Stimulated activated memory B cell treated with anti-CD40 and anti-IgM and Interleukin-4, amounts not matched to agents 10 μg/mL and 1 μg/mL and 100 μg/mL, for 72 hours (primary cell): Measurements from ENCODE around the gene FAM181B.
A peak's percentile ranks its signal among the peaks of the same experiment; 100 is the strongest.

Experiments
- ATAC-seq: fragments of 150-1000 bp; cut with Tn5 transposase; 2 replicates; pipeline ENCODE4 v1.10.0; 2021
- H3K27ac Mint-ChIP-seq: one replicate; pipeline ENCODE4 v1.8.0; 2022; ENCODE audit warnings: mild to moderate bottlenecking, mixed read lengths
- H3K27me3 Mint-ChIP-seq: one replicate; pipeline ENCODE4 v1.8.0; 2022; ENCODE audit warnings: mixed read lengths
- H3K36me3 Mint-ChIP-seq: one replicate; pipeline ENCODE4 v1.8.0; 2022; ENCODE audit warnings: mixed read lengths
- H3K4me1 Mint-ChIP-seq: one replicate; pipeline ENCODE4 v1.8.0; 2022; ENCODE audit warnings: mixed read lengths
- H3K4me3 Mint-ChIP-seq: one replicate; pipeline ENCODE4 v1.8.0; 2022; ENCODE audit warnings: mild to moderate bottlenecking, moderate library complexity, mixed read lengths
- H3K9me3 Mint-ChIP-seq: one replicate; pipeline ENCODE4 v1.8.0; 2022; ENCODE audit warnings: mixed read lengths

The FAM181B gene

GRCh38 chr11:82733444-82734119 is at the start of gene FAM181B:
TSS of gene FAM181B (minus strand) at chr11:82733864. CDS start at chr11:82733729, 135 bp downstream.
- H3K4me1 Mint-ChIP-seq, result no peaks in the 10 kb centered on the region
- peak; percentile 71 for ATAC-seq
- H3K9me3 Mint-ChIP-seq, result peaks cover 3% of the 10 kb centered on the region
- H3K4me3 Mint-ChIP-seq, result peak within 1 kb of the TSS; percentile 57
- no peaks in the 10 kb centered on the region for H3K36me3 Mint-ChIP-seq
- H3K27ac Mint-ChIP-seq, result no peak within 1 kb of the TSS
- peaks cover 86% of the 10 kb centered on the region for H3K27me3 Mint-ChIP-seq

- H3K4me1 Mint-ChIP-seq, result no peaks in the 10 kb centered on the region
Measured at GRCh38 chr11:82782825-82783374, 49.2 kb upstream of the FAM181B start.

GRCh38 chr11:82778776-82779175 is 45.1 kb upstream of the FAM181B start:
- H3K4me1 Mint-ChIP-seq, result no peaks in the 10 kb centered on the region
- peaks cover 29% of the 10 kb centered on the region for H3K27me3 Mint-ChIP-seq
- no peak overlapping the region for H3K4me3 Mint-ChIP-seq
- no peak overlapping the region for H3K27ac Mint-ChIP-seq
- ATAC-seq, result no peak
- H3K36me3 Mint-ChIP-seq, result peaks cover 14% of the 10 kb centered on the region
- H3K9me3 Mint-ChIP-seq, result peaks cover 29% of the 10 kb centered on the region

More at GRCh38 chr11:82782825-82783374, 49.2 kb upstream of the FAM181B start:
- no peak overlapping the region for H3K27ac Mint-ChIP-seq
- ATAC-seq, result no peak
- H3K9me3 Mint-ChIP-seq, result peaks cover 17% of the 10 kb centered on the region
- no peak overlapping the region for H3K4me3 Mint-ChIP-seq
- peaks cover 6% of the 10 kb centered on the region for H3K36me3 Mint-ChIP-seq
- peaks cover 17% of the 10 kb centered on the region for H3K27me3 Mint-ChIP-seq

- no peak for ATAC-seq
- Mint-ChIP-seq H3K4me1 (no peaks in the 10 kb centered on the region), H3K36me3 (peaks cover 12% of the 10 kb centered on the region), H3K27ac (no peak overlapping the region), H3K27me3 (peaks cover 29% of the 10 kb centered on the region), H3K4me3 (no peak overlapping the region), H3K9me3 (peaks cover 21% of the 10 kb centered on the region)
Measured at GRCh38 chr11:82776377-82776776, 42.7 kb upstream of the FAM181B start.

- no peak overlapping the region for H3K4me3 Mint-ChIP-seq
- H3K9me3 Mint-ChIP-seq, result peaks cover 17% of the 10 kb centered on the region
- ATAC-seq, result no peak
- H3K4me1 Mint-ChIP-seq, result no peaks in the 10 kb centered on the region
- H3K27me3 Mint-ChIP-seq, result peaks cover 29% of the 10 kb centered on the region
- peaks cover 8% of the 10 kb centered on the region for H3K36me3 Mint-ChIP-seq
- H3K27ac Mint-ChIP-seq, result no peak overlapping the region
Measured at GRCh38 chr11:82775736-82776346, 42.2 kb upstream of the FAM181B start.

- Mint-ChIP-seq H3K4me3 (no peak overlapping the region), H3K27ac (no peak overlapping the region), H3K4me1 (no peaks in the 10 kb centered on the region), H3K9me3 (peaks cover 17% of the 10 kb centered on the region), H3K27me3 (peaks cover 29% of the 10 kb centered on the region), H3K36me3 (peaks cover 8% of the 10 kb centered on the region)
- no peak for ATAC-seq
Measured at GRCh38 chr11:82775218-82775617, 41.6 kb upstream of the FAM181B start.

- ATAC-seq, result no peak
- H3K4me3 Mint-ChIP-seq, result no peak overlapping the region
- no peak overlapping the region for H3K27ac Mint-ChIP-seq
- H3K27me3 Mint-ChIP-seq, result peaks cover under 1% of the 10 kb centered on the region
- no peaks in the 10 kb centered on the region for H3K36me3 Mint-ChIP-seq
- H3K9me3 Mint-ChIP-seq, result peaks cover 4% of the 10 kb centered on the region
- no peaks in the 10 kb centered on the region for H3K4me1 Mint-ChIP-seq
Measured at GRCh38 chr11:82771781-82772180, 38.1 kb upstream of the FAM181B start.

GRCh38 chr11:82767123-82767522 is 33.5 kb upstream of the FAM181B start:
- no peak overlapping the region for H3K4me3 Mint-ChIP-seq
- no peak for ATAC-seq
- H3K9me3 Mint-ChIP-seq, result no peaks in the 10 kb centered on the region

GRCh38 chr11:82765466-82766034 is 31.9 kb upstream of the FAM181B start:
- H3K4me1 Mint-ChIP-seq, result no peaks in the 10 kb centered on the region
- ATAC-seq, result no peak
- H3K27ac Mint-ChIP-seq, result no peak overlapping the region
- no peaks in the 10 kb centered on the region for H3K36me3 Mint-ChIP-seq
- peaks cover 11% of the 10 kb centered on the region for H3K27me3 Mint-ChIP-seq
- no peaks in the 10 kb centered on the region for H3K9me3 Mint-ChIP-seq
- no peak overlapping the region for H3K4me3 Mint-ChIP-seq

More at GRCh38 chr11:82767123-82767522, 33.5 kb upstream of the FAM181B start:
- H3K4me1 Mint-ChIP-seq, result no peaks in the 10 kb centered on the region
- peaks cover 11% of the 10 kb centered on the region for H3K27me3 Mint-ChIP-seq
- no peaks in the 10 kb centered on the region for H3K36me3 Mint-ChIP-seq
- no peak overlapping the region for H3K27ac Mint-ChIP-seq

- no peaks in the 10 kb centered on the region for H3K36me3 Mint-ChIP-seq
- H3K9me3 Mint-ChIP-seq, result no peaks in the 10 kb centered on the region
- no peak for ATAC-seq
Measured at GRCh38 chr11:82763167-82763566, 29.5 kb upstream of the FAM181B start.

GRCh38 chr11:82759649-82760048 is 26.0 kb upstream of the FAM181B start:
- Mint-ChIP-seq H3K27me3 (peaks cover 10% of the 10 kb centered on the region), H3K4me1 (peaks cover 24% of the 10 kb centered on the region), H3K36me3 (no peaks in the 10 kb centered on the region), H3K9me3 (no peaks in the 10 kb centered on the region), H3K4me3 (no peak overlapping the region), H3K27ac (no peak overlapping the region)
- ATAC-seq, result no peak

More at GRCh38 chr11:82763167-82763566, 29.5 kb upstream of the FAM181B start:
- Mint-ChIP-seq H3K27me3 (peaks cover 11% of the 10 kb centered on the region), H3K4me1 (peaks cover 2% of the 10 kb centered on the region), H3K27ac (no peak overlapping the region), H3K4me3 (no peak overlapping the region)

GRCh38 chr11:82757660-82758357 is 24.1 kb upstream of the FAM181B start:
- no peaks in the 10 kb centered on the region for H3K36me3 Mint-ChIP-seq
- H3K4me1 Mint-ChIP-seq, result peaks cover 24% of the 10 kb centered on the region
- H3K27me3 Mint-ChIP-seq, result no peaks in the 10 kb centered on the region
- H3K27ac Mint-ChIP-seq, result peak overlapping the region; percentile 74
- ATAC-seq, result no peak
- no peak overlapping the region for H3K4me3 Mint-ChIP-seq
- H3K9me3 Mint-ChIP-seq, result no peaks in the 10 kb centered on the region

- H3K36me3 Mint-ChIP-seq, result no peaks in the 10 kb centered on the region
- ATAC-seq, result peak; percentile 31
- no peaks in the 10 kb centered on the region for H3K9me3 Mint-ChIP-seq
- no peaks in the 10 kb centered on the region for H3K27me3 Mint-ChIP-seq
- H3K4me3 Mint-ChIP-seq, result peak overlapping the region; percentile 27
- H3K27ac Mint-ChIP-seq, result peak overlapping the region; percentile 74
- H3K4me1 Mint-ChIP-seq, result peaks cover 24% of the 10 kb centered on the region
Measured at GRCh38 chr11:82756765-82757639, 23.3 kb upstream of the FAM181B start.

- ATAC-seq, result no peak
- no peak overlapping the region for H3K4me3 Mint-ChIP-seq
- no peak overlapping the region for H3K27ac Mint-ChIP-seq
- H3K36me3 Mint-ChIP-seq, result no peaks in the 10 kb centered on the region
- peaks cover 10% of the 10 kb centered on the region for H3K27me3 Mint-ChIP-seq
- H3K4me1 Mint-ChIP-seq, result peaks cover 41% of the 10 kb centered on the region
- H3K9me3 Mint-ChIP-seq, result no peaks in the 10 kb centered on the region
Measured at GRCh38 chr11:82754410-82754809, 20.7 kb upstream of the FAM181B start.
